Measurements from ENCODE around the gene ANKH. TPM values are rescaled to one million over a fixed set of nuclear protein-coding genes. Genes with fewer than 3 reads are reported as not detected.

The ANKH gene
- total and polyA plus RNA-seq, 10 of the 15 experiments (the other 5 are each of a cell fraction or from before 2014, with no cell fraction given) = 2.1 to 43.9 (median 14.4) TPM

DNA sequence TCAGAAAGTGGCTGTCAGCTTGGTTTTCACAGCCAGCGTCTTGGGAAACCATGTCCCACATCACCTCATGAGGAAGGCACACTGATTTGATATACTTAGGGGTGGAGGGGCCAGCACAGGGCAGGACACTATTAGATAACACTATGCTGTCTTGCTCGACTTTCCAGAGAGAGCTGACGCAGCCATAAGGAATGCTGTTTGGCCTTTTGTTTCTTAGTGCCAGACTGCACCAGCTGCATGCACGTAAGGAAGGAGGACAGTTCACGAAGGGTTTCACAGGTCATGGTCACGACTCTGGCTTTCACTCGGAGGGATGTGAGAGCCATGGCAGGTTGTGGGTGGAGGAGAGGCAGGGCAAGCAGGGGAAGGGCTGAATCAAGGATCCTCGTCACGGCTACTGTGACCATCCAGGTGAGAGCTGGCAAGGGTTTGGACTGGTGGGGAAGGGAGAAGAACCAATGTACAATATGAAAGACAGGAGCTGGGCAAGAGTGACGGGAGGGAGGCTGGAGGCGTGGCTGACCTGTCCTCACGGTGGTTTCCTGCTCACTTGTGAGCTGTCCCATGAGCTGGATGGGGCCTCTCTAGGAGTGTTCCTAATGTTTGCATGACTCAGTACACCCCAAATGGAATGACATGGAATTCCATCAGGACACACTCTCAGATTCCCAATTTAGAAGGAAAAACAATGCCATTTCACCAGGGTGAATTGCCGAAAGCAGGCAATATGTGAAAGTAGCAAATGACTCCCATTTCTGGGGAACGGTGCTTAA, 145.3 kb downstream of the ANKH start:
- intact Hi-C loops (cut with micrococcal nuclease; ENCODE audit: unreplicated experiment) = loop anchor here (2.0 to 5.0 kb wide), 2 partner anchors 221 to 289 kb away; no protein-coding TSS in a partner anchor
- WGBS (ENCODE audit: insufficient coverage, insufficient replicate concordance, low lambda C conversion rate, missing lambda C conversion rate) = 85% methylated on average over 14 of the region's 14 CpGs
- Histone ChIP-seq H3K79me2 (ENCODE audit: control insufficient read depth, insufficient read depth, low read length) (no peaks in the 10 kb centered on the region), H3K36me3 (ENCODE audit: control insufficient read depth in 2 of 2, insufficient read depth in 2 of 2, low read length in 1 of 2) (no peaks in the 10 kb centered on the region; a peak in 1 of 4 replicates), H3K9me3 (replicated peaks; ENCODE audit: control insufficient read depth, insufficient read depth, low read length) (no peaks in the 10 kb centered on the region), H3K27ac (ENCODE audit: control insufficient read depth, insufficient read depth) (no peak overlapping the region), H3K4me2 (ENCODE audit: control insufficient read depth, insufficient read depth) (no peak overlapping the region), H3K27me3 (replicated peaks in 1 of 2; ENCODE audit: control insufficient read depth in 2 of 2, insufficient read depth in 2 of 2, low read length in 1 of 2) (no peaks in the 10 kb centered on the region), H2AFZ (ENCODE audit: control insufficient read depth, low read depth, low read length) (no peak overlapping the region), H4K20me1 (ENCODE audit: control insufficient read depth, insufficient read depth) (no peaks in the 10 kb centered on the region), H3K9ac (ENCODE audit: control insufficient read depth, insufficient read depth, low read length) (no peak overlapping the region), H3K4me1 (ENCODE audit: control insufficient read depth, insufficient read depth, low read length) (no peaks in the 10 kb centered on the region), H3K4me3 (no peak overlapping the region)
- FAIRE-seq = no peak
- DNase-seq (ENCODE audit: low read depth, low spot score) = no peak
- ChIA-PET SMC1A (ENCODE audit: uncharacterized antibody, unreplicated experiment) (interaction anchor here (0.8 to 6.9 kb wide), 17 partner anchors 17 to 339 kb away, joined by 3 to 90 read pairs (median 6); no protein-coding TSS in a partner anchor), CTCF (interaction anchor here (0.8 to 12.1 kb wide), 34 partner anchors 9 to 384 kb away, joined by 3 to 213 read pairs (median 4); partner anchors contain the start of gene ANKH), POLR2A (interaction anchor here (0.6 to 2.0 kb wide), 2 partner anchors 125 to 277 kb away, joined by 3 to 6 read pairs; no protein-coding TSS in a partner anchor), RAD21 (ENCODE audit: unreplicated experiment) (interaction anchor here (0.7 to 4.2 kb wide), 10 partner anchors 14 to 289 kb away, joined by 3 to 65 read pairs (median 4); no protein-coding TSS in a partner anchor)
- no peak for ATAC-seq
- in situ Hi-C loops (cut with MboI) = no loop called here
- BruUV-seq (replicated peaks) = no TSS peak
- TF ChIP-seq, protein P1, sequence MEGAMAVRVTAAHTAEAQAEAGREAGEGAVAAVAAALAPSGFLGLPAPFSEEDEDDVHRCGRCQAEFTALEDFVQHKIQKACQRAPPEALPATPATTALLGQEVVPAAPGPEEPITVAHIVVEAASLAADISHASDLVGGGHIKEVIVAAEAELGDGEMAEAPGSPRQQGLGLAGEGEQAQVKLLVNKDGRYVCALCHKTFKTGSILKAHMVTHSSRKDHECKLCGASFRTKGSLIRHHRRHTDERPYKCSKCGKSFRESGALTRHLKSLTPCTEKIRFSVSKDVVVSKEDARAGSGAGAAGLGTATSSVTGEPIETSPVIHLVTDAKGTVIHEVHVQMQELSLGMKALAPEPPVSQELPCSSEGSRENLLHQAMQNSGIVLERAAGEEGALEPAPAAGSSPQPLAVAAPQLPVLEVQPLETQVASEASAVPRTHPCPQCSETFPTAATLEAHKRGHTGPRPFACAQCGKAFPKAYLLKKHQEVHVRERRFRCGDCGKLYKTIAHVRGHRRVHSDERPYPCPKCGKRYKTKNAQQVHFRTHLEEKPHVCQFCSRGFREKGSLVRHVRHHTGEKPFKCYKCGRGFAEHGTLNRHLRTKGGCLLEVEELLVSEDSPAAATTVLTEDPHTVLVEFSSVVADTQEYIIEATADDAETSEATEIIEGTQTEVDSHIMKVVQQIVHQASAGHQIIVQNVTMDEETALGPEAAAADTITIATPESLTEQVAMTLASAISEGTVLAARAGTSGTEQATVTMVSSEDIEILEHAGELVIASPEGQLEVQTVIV (IDR thresholded peaks at IDR 0.05; ENCODE audit: borderline replicate concordance, partially characterized antibody) = no peak
- TF ChIP-seq, protein P2, sequence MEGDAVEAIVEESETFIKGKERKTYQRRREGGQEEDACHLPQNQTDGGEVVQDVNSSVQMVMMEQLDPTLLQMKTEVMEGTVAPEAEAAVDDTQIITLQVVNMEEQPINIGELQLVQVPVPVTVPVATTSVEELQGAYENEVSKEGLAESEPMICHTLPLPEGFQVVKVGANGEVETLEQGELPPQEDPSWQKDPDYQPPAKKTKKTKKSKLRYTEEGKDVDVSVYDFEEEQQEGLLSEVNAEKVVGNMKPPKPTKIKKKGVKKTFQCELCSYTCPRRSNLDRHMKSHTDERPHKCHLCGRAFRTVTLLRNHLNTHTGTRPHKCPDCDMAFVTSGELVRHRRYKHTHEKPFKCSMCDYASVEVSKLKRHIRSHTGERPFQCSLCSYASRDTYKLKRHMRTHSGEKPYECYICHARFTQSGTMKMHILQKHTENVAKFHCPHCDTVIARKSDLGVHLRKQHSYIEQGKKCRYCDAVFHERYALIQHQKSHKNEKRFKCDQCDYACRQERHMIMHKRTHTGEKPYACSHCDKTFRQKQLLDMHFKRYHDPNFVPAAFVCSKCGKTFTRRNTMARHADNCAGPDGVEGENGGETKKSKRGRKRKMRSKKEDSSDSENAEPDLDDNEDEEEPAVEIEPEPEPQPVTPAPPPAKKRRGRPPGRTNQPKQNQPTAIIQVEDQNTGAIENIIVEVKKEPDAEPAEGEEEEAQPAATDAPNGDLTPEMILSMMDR (IDR thresholded peaks at IDR 0.05 in 2 of 3, conservative IDR thresholded peaks at IDR 0.05 in 1 of 3; ENCODE audit: control insufficient read depth in 2 of 3, extremely low read depth in 1 of 3, insufficient read depth in 1 of 3, low read depth in 3 of 3, low read length in 3 of 3) = no peak
- TF ChIP-seq, protein P3, sequence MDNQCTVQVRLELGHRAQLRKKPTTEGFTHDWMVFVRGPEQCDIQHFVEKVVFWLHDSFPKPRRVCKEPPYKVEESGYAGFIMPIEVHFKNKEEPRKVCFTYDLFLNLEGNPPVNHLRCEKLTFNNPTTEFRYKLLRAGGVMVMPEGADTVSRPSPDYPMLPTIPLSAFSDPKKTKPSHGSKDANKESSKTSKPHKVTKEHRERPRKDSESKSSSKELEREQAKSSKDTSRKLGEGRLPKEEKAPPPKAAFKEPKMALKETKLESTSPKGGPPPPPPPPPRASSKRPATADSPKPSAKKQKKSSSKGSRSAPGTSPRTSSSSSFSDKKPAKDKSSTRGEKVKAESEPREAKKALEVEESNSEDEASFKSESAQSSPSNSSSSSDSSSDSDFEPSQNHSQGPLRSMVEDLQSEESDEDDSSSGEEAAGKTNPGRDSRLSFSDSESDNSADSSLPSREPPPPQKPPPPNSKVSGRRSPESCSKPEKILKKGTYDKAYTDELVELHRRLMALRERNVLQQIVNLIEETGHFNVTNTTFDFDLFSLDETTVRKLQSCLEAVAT (IDR thresholded peaks at IDR 0.05) = no peak
- TF ChIP-seq, protein P4, sequence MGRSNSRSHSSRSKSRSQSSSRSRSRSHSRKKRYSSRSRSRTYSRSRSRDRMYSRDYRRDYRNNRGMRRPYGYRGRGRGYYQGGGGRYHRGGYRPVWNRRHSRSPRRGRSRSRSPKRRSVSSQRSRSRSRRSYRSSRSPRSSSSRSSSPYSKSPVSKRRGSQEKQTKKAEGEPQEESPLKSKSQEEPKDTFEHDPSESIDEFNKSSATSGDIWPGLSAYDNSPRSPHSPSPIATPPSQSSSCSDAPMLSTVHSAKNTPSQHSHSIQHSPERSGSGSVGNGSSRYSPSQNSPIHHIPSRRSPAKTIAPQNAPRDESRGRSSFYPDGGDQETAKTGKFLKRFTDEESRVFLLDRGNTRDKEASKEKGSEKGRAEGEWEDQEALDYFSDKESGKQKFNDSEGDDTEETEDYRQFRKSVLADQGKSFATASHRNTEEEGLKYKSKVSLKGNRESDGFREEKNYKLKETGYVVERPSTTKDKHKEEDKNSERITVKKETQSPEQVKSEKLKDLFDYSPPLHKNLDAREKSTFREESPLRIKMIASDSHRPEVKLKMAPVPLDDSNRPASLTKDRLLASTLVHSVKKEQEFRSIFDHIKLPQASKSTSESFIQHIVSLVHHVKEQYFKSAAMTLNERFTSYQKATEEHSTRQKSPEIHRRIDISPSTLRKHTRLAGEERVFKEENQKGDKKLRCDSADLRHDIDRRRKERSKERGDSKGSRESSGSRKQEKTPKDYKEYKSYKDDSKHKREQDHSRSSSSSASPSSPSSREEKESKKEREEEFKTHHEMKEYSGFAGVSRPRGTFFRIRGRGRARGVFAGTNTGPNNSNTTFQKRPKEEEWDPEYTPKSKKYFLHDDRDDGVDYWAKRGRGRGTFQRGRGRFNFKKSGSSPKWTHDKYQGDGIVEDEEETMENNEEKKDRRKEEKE (IDR thresholded peaks at IDR 0.05) = no peak
- no peak for TF ChIP-seq ZNF24 (IDR thresholded peaks at IDR 0.05)
- no peak for TF ChIP-seq RAD21 (IDR thresholded peaks at IDR 0.05; ENCODE audit: insufficient read depth, low read depth, low read length)
- no peak for TF ChIP-seq TAF1 (IDR thresholded peaks at IDR 0.05; ENCODE audit: borderline replicate concordance, low read depth, low read length)
- no peak for TF ChIP-seq SREBF2 (IDR thresholded peaks at IDR 0.05; ENCODE audit: low read length)
- TF ChIP-seq MXI1 (IDR thresholded peaks at IDR 0.05; ENCODE audit: low read depth, low read length) = no peak
- TF ChIP-seq CHD2 (IDR thresholded peaks at IDR 0.05; ENCODE audit: borderline replicate concordance, low read depth, low read length) = no peak
- no peak for TF ChIP-seq CHD1 (IDR thresholded peaks at IDR 0.05; ENCODE audit: low read depth, low read length)
- TF ChIP-seq SMARCA5 (IDR thresholded peaks at IDR 0.05) = no peak

Data from GM12878 (cell line).